ENCODE results near the gene NRXN3.

GRCh38 chr14:78170203-78170602 is at the start of gene NRXN3:
- TF ChIP-seq CTCF (IDR thresholded peaks at IDR 0.05) = no peak
- TF ChIP-seq EZH2 (IDR thresholded peaks at IDR 0.05) = no peak
- TF ChIP-seq EZH2phosphoT487 (IDR thresholded peaks at IDR 0.05) = no peak
